T-helper 2 cell treated with Interferon-gamma antibody and Interleukin-4, amounts not matched to agents 100 ng/mL and 5 ng/mL, for 36 hours (primary cell): Measurements from ENCODE around the gene PCED1B. TPM values are rescaled to one million over a fixed set of nuclear protein-coding genes. Genes with fewer than 3 reads are reported as not detected.

Source experiments
- intact Hi-C: fragments of 100-400 bp; cut with micrococcal nuclease; formaldehyde crosslinking; loops from one replicate; pipeline ENCODE4 v1.15.1; 2023
- total RNA-seq: library from RNA; stranded (reverse); gene quantifications from 2 replicates; pipeline ENCODE4 v1.2.3, GENCODE V29; 2022

PCED1B gene
- total RNA-seq, 1 donor from 2014 or later: 38.8 TPM

GRCh38 chr12:47268501-47269454 is 189.4 kb downstream of the PCED1B start:
- intact Hi-C loops: no loop called here

DNA sequence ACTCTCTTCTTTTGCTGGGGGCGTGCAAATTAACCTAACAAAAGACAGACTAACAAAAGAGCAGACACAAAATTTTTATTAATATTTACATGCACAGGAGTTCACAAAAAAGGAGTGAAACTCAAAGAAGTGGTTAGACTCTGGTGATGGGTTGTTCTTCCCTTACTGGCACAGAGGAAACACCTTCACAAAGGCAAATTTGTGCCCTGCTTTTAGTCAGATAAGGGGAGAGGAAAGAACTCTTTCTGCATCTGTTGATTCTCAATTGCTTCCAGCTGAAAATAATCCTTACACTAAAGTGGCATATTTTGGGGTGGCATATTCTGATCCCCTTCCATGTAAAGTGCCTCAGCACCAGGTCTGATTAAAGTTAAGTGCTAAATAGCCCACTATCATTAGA is 190.5 kb downstream of the PCED1B start:
- intact Hi-C loops: loop anchor here (5.0 kb wide), 1 partner anchor 37 kb away; no protein-coding TSS in a partner anchor

GRCh38 chr12:47270782-47271664 is 191.6 kb downstream of the PCED1B start:
- intact Hi-C loops: loop anchor here (5.0 kb wide), 1 partner anchor 36 kb away; no protein-coding TSS in a partner anchor

DNA sequence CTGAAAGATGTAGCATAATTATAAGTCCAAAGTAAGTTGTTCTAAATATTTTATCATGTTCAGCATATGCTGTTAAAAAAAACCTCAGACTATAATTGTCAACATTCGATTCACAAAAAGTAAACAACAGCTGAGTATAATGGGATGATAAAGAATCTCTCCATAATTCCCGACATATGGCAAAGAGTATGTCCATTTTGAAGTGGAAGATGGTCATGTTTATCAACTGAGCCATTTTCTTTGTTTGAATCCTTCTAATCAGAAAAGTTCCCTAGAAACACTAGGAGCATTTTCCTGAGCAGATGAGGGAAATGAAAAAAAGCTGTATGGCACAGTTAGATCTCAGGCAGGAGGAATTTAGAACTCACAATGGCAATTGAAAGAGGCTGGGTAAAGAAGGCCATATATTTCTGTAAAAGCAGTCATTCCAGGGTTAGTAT is 192.4 kb downstream of the PCED1B start:
- intact Hi-C loops: loop anchor here (5.0 kb wide), 1 partner anchor 35 kb away; no protein-coding TSS in a partner anchor

GRCh38 chr12:47272412-47273190 is 193.2 kb downstream of the PCED1B start:
- intact Hi-C loops: loop anchor here (5.0 kb wide), 1 partner anchor 35 kb away; no protein-coding TSS in a partner anchor

DNA sequence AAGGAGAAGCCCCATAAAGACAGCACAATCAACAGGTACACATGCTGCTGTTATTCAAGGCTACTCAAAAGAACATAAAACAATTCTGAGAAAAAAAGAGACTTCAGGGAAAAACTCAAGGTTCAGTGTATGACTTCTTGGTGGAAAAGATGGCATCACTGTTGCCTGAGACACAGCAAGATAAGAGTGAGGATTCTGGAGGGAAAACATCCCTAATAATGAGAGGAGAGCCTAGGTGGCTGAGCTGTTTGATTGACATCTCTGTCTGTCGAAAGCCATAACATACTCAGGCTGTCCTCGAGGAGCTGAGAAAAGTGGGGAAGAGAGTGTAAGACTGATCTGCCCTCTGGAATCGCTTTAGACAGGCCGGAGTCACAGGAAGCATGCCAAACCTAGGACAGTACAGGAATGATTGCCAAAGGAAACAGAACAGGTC is 193.8 kb downstream of the PCED1B start:
- intact Hi-C loops: loop anchor here (5.0 kb wide), 1 partner anchor 34 kb away; no protein-coding TSS in a partner anchor

DNA sequence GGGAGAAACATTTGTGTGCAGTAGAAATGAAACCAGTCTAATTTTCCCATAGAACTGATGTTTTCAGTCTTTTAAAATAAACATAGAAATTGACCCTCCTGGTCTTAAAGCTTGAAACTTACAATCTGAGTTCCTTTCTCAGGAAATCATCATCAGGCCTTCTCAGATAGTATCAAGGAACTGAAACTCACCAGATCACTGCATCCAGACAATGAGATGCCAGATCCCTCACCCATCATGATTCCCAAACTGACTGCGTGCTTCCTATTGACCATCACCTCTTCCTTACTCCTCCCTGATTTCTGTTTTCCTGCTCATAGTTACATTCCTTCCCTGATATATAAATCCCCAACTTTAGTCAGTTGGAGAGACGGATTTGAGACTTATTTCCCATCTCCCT is 195.3 kb downstream of the PCED1B start:
- intact Hi-C loops: loop anchor here (5.0 kb wide), 3 partner anchors 33 to 88 kb away; no protein-coding TSS in a partner anchor

GRCh38 chr12:47276253-47276620 is 196.8 kb downstream of the PCED1B start:
- intact Hi-C loops: loop anchor here (2.0 to 5.0 kb wide), 3 partner anchors 44 to 86 kb away; no protein-coding TSS in a partner anchor

GRCh38 chr12:47276621-47277309 is 197.3 kb downstream of the PCED1B start:
- intact Hi-C loops: loop anchor here (2.0 to 5.0 kb wide), 3 partner anchors 44 to 86 kb away; no protein-coding TSS in a partner anchor

- intact Hi-C loops: loop anchor here (2.0 to 5.0 kb wide), 3 partner anchors 46 to 84 kb away; no protein-coding TSS in a partner anchor
Measured at GRCh38 chr12:47277972-47278448, 198.6 kb downstream of the PCED1B start.

DNA sequence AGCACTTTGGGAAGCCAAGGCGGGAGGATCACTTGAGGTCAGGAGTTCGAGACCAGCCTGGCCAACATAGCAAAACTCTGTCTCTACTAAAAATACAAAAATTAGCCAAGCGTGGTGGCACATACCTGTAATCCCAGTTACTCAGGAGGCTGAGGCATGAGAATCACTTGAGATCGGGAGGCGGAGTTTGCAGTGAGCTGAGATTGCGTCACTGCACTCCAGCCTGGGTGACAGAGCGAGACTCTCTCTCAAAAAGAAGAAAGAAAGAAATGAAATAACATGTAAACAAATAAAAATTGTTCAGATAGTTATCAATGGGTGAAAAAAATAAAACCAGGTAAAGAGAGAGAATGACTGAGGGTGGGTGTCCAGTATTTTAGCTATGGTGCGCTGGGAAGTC is 200.3 kb downstream of the PCED1B start:
- intact Hi-C loops: loop anchor here (5.0 kb wide), 2 partner anchors 47 to 83 kb away; no protein-coding TSS in a partner anchor

DNA sequence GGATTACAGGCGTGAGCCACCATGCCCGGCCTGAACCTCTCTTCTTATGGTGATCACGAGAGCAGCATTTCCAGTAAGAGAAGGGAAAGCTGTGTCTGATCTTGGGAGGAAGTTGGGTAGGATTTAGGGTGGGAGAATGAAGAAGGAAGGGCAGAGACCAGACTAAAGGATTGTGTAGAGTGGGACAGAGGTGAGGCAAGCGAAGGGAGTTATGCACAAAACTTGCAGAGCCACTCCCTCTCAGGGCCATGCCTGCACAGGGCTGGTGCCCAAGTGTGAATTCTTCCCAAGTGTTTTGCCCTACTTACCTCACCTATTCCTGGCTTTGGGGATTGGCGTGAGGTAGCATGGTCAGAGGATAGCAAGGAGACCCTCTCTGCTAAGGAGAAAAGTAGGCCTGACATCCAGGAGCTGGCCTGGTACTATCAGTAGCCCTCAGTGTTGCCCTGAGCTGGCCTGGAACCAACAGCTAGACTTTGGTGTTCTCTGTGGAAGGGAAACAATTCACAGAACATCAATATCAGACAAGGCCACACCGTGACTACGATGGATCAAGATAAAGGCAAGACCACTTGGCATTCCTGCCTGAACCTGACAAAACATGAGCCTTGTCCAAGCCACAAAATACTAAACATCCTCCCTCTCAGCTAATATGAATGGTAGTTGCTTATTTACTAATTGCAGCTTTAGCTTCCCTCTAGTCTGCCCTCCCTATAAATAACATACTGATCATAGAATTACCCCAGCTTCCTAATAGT is 201.3 kb downstream of the PCED1B start:
- intact Hi-C loops: no loop called here

- intact Hi-C loops: no loop called here
Measured at GRCh38 chr12:47281667-47282171, 202.3 kb downstream of the PCED1B start.

GRCh38 chr12:47282206-47282605 is 202.8 kb downstream of the PCED1B start:
- intact Hi-C loops: no loop called here
